Measurements from ENCODE around the gene CHD6.
"Not testable (repeated sequence)": the region's sequence is repeated elsewhere in the genome, so short reads cannot be mapped to it uniquely, and the experiment has no call there.

The CHD6 gene

GRCh38 chr20:41538810-41539596 is 79.2 kb downstream of the CHD6 start:
- no peak for DNase-seq (ENCODE audit: low spot score)

- DNase-seq (ENCODE audit: low spot score) = no peak
These were observed 80.3 kb downstream of the CHD6 start for GRCh38 chr20:41537865-41538264.

GRCh38 chr20:41535551-41535950 is 82.6 kb downstream of the CHD6 start:
- not testable (repeated sequence) for DNase-seq (ENCODE audit: low spot score)

DNA sequence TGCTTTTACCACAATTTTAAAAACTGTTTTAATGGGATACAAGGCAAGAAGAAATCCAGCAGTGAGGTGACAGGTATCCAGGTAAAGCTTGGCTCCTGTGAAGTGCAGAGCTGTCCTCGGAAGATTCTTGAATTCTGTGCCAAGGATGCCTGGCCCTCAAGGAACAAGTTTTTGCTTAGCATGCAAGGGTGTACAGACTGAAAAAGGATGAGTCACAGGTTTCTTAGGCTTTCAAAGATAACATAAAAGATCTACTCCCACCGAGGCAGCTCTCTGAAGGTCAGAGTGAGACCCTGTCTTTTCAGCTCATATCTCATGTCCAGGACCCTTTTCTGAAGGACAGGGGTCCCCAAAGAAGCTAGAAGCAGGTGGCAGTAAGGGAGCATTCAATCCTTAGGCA is 83.3 kb downstream of the CHD6 start:
- DNase-seq (ENCODE audit: low spot score) = no peak

DNA sequence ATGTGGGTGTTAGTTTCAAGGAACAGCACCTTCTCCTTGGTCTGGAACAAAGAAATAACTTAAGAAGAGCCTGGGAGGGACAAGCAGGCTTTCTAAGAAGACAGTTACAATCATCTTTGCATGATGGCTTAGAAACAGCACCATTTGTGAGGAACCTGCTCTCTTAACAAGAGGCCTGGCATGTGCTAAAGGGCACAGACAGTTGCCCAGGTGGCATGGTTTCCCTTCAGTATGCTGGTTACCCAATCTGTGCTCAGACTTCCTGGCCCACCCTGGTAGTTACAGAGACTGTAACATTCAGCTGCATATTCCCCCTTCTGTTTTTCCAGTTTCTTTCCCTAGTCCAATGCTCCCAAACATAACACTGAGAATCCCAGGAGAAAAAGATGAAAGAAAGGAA is 84.0 kb downstream of the CHD6 start:
- DNase-seq (ENCODE audit: low spot score) = no peak

DNA sequence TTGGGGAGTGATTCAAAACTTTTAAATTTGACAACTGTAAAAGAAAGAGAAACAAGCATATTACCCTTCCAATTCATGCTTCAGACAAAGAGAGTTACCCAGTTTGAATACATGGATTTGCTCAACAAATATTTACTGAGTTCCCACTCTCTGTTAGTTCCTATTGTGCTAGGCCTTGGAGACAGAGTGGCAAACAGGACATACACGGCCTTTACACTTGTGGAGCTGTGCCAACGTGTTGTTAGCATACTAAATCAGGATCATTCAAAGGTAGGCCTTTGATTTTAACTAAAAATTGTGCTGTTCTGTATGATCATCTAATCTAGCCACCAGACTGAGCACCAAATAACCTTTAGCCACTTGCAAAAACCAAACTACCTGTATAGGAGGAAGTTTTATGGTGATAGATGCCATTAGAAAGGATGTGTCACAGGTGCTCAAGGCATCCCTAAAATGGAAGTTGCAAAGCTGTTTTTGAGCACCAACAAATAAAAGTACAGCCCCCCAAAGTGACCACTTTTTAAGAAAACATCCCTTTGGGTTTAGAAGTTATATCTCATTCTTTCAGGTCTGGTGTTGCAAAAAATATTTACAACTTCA is 84.5 kb downstream of the CHD6 start:
- no peak for DNase-seq (ENCODE audit: low spot score)

DNA sequence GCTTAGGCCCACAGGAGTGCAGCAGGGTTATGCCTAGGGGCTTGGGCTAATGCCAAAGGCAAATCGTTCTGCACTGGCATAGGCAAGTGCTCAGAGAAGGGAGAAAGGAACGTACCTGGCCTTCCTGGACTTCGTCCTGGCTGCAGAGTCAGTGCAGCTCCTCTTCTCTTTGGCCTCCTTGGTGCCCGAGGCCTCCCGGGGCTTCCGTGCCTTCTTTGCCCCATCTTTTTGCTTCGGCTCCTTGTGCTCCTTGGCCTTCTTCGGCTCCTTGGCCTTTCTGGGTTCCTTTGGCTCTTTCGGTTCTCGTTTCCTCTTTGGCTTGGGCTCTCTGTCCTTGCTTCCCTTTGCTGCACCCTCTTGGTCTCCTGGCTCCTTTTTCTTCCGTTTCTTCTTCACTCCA is 85.2 kb downstream of the CHD6 start:
- no peak for DNase-seq (ENCODE audit: low spot score)

- no peak for DNase-seq (ENCODE audit: low spot score)
These were observed 86.5 kb downstream of the CHD6 start for GRCh38 chr20:41531518-41532275.

DNA sequence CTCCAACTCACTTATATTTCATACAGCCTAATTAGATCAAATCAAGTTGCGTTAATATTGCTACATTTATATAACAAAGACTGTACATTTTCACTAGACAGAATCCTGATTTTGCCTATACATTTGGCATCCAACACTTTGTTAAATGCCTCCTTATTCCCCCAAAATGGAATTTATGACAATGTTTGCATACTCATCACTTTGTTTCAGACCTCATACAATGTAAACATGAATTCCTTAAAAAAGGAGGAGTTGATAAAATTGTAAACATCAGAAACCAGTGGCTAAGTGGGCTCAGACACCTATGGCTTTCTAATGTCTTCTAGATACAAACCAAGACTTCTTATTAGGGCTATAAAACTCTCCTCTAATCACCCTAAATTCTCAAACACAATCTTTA is 87.3 kb downstream of the CHD6 start:
- DNase-seq (ENCODE audit: low spot score) = no peak

DNA sequence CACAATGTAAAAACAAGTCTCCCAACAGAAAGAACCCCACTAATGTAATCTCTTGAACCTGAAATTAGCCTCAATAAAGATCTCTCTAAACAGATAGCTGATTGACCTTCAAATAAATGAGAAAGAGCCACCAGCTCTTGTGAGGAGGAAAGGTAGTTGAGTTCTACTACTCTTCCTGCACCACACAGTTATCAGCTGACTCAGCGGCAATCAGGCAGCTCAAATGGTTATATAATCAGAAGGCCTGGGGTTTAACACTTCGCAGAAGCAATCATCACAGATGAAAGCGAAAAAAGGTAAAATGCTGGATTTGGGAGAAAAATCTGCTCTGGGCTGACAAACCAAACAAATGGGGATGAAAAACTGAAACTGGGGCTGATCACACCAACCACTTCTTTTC is 91.8 kb downstream of the CHD6 start:
- no peak for DNase-seq (ENCODE audit: low spot score)

DNA sequence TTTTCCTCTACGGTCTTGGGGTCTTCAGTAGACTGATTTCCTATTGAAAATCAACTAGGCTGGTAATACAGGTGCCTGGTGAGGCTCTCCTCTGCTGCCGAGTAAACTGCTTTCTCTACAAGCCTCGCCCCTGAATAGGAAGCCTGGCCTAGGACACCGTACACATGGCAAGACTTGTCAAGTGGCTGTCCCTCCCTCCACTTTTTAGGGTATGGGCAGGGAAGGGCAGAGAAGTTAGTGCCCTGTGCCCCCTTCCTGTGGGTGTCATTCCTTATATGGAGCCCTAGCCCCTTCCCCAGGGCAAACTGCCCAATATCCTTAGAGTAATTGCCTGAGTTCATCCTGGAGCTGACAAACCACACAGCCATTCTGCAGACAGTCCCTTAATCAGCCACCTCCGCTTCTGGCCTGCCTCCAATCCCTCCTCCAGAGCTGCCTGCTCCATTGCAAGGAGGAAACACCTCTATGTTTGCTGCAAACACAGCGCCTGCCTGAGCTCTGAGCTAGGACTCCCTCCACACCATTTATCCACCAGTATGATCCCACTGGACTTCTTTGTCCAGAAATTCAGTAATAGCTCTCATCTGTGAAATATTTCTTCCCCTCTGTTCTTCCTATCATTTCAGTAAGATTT is 93.1 kb downstream of the CHD6 start:
- no peak for DNase-seq (ENCODE audit: low spot score)

DNA sequence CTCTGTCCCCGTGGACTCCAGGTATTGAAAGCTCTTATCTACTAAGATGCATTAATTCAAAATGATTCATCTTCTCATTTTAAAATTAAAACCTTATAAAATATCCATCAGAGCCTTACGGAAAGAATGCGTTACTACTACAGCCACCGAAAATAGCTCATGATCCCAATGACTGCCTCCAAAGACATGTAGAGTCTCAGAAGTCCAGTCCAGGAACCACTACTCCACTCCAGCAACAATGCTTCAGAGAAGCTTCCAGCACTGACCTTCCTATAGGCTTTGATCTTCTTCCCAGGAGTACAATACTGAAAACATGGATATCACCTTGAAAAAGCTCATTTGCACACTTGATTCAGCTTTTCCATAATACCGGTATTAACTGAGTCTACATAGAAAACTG is 94.3 kb downstream of the CHD6 start:
- no peak for DNase-seq (ENCODE audit: low spot score)

DNA sequence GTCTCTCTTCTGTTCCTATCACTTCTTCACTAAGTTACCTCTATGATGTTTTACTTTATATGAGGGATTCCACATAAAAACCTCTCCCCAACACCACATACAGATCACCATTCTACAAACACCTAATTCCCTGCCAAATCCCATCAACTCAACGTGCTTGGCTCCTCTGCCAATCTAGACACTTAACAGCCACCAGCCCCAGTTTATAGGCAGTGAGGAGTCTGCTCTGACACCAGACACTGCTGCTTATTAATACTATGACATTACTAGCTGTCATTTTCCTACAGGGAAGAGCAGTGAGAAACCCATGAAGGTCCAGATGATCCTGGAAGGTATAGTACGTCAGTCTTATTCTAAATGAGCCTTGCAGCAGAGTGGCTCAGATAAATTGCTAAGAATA is 104.3 kb downstream of the CHD6 start:
- no peak for DNase-seq (ENCODE audit: low spot score)

DNA sequence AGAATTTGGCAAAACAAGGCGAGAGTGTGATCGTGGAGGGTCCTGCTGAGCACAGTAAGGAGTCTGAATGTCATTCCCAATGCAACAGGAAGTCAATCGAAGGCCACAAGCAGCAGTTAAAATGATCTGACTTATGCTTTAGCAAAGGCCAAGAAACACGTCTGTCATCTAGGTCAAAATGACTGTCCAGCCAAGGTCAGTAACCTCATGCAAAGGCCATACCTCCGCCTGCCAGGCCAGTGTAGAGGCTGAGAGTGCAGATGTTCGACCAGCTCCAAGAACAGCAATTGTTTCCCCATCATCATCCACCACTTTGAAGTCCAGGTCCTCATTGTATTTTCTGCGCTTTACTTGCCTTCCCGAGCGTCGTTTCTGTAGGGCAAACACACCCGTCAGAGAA is 105.6 kb downstream of the CHD6 start:
- no peak for DNase-seq (ENCODE audit: low spot score)

DNA sequence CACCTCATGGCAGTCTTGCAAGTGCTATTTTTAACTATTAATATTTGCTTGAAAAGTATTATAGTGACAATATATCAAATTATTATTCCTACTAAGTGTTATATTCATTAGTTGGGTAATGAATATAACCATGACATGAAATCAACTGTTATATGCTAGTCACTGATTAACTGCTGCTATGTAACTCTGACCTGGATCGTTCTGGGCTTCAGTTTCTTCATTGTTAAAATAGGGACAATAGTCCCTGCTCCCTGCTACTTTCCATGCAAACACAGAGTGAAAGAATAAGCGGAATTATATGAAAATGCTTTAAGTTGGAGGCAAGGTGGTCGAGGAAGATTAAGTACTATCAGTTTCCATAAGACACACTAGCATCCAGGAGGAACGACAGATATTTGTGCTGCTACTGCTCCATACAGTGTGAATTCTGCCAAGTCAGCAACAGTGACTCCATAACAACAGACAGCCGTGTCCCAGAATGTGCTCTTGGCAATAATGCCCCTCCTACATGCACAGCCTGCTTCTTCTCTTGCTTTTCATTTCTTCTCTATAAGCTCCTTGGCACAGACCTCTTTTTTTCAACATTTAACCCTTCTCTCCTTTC is 107.2 kb downstream of the CHD6 start:
- DNase-seq (ENCODE audit: low spot score) = no peak

- no peak for DNase-seq (ENCODE audit: low spot score)
These were observed 108.0 kb downstream of the CHD6 start for GRCh38 chr20:41510224-41510623.

DNA sequence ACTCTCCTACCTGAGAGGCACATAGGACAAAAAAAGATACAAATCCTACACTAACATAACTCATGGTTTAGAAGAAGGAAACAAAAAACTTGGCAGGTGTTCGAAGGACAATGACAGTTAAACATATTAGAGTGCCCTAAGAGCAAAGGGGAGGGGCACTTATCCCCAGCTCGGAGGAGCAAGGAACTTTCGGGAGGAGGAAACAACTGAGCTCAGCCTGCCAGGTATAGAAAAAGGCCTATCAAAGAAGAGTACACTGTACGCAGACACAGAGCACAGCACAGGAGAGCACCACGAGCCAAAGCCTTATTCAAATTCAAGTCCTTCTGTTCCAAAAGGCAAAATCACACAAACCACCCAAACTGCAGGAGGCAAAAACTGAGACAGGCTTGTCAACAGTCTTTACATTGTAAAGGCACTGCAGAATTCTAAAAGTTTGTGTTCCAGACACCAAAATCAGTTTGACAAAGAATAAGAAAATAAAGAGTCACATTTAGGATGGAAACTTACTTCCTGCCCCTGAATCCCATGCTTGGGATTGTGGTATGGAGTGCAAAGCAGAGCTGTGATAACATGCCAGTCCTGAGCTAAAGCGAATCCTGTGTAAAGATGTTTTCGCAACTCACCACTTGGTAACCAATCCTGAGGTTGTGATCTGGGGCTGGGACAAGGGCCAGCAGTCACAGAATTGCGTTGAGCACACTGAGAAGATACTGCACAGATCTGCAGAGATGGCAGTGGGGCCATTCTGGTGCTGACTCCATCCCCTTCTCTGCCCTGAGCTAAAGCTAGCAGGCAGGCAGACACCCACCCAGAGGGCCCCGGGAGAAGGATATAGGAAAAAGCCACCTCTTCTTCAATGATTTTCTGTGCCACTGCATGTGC is 108.6 kb downstream of the CHD6 start:
- DNase-seq (ENCODE audit: low spot score) = no peak

- no peak for DNase-seq (ENCODE audit: low spot score)
These were observed 109.8 kb downstream of the CHD6 start for GRCh38 chr20:41508335-41508734.

GRCh38 chr20:41507851-41508250 is 110.3 kb downstream of the CHD6 start:
- no peak for DNase-seq (ENCODE audit: low spot score)

DNA sequence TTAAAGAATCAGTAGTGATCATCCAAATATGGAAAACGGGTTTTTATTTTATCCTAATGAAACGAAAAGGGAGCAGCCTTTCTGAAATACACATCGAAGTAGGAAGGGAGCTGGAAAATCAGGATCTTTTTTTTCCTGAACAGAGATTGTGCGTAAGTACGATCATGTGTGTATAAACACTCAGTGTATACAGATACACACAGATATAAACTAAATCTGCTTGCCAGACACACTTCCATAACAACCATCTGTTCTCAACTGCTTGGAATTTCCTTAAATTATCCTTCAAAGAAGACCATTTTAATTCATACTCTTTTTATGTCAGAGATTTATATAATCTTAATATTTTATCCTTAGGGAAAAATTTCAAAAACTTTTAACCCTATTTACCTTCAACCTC is 110.7 kb downstream of the CHD6 start:
- DNase-seq (ENCODE audit: low spot score) = no peak

GRCh38 chr20:41506192-41506915 is 111.8 kb downstream of the CHD6 start:
- no peak for DNase-seq (ENCODE audit: low spot score)

Data from CD4-positive, alpha-beta T cell treated with Interleukin-15 for 4 hours (primary cell).